PC-3 (cell line): ENCODE results near the gene IZUMO2.
"Not testable (repeated sequence)": the region's sequence is repeated elsewhere in the genome, so short reads cannot be mapped to it uniquely, and the experiment has no call there.

ENCODE experiments used
- EZH2 ChIP-seq: fragments of 300-600 bp; sonication (generic); IDR thresholded peaks from one replicate; pipeline ENCODE4 v1.6.1; 2017; ENCODE audit warnings: antibody characterized with exemption, mild to moderate bottlenecking, low read length; ENCODE audit not compliant: unreplicated experiment
- TF ChIP-seq, protein P1 (sequence below): fragments of 300-600 bp; sonication (generic); conservative IDR thresholded peaks from 2 replicates; pipeline ENCODE4 v1.5.1; 2017; ENCODE audit warnings: antibody characterized with exemption, low read depth, mild to moderate bottlenecking, low read length

DNA sequence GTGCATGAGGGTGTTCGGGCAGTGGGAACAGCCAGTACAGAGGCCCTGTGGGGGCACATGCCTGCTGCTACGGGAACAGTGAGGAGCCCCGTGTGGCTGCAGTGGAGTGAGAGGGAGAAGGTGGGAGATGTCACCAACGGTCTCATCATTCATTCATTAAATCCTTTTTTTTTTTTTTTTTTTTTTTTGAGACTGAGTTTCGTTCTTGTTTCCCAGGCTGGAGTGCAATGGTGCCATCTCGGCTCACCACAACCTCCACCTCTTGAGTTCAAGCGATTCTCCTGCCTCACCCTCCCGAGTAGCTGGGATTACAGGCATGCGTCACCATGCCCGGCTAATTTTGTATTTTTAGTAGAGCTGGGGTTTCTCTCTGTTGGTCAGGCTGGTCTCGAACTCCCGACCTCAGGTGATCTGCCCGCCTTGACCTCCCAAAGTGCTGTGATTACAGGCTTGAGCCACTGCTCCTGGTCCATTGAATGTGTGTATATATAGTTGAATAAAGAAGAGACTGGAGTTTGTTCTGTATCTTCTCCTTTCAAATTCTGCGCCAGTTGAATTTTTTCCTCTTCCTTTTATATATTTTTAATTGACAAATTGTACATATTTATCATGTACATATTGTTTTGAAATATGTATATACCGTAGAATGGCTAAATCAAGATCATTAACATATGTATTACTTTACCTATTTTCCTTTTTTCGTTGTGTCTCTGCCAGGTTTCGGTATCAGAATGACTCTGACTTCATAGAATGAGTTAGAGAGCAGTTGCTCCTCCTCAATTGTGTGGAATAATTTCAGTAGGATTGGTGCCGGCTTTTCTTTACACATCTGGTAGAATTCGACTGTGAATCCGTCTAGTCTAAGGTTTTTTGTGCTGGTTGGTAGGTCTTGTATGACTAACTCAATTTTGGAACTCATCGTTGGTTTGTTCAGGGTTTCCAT lies 28.0 kb downstream of the IZUMO2 start:
- TF ChIP-seq, protein P1, sequence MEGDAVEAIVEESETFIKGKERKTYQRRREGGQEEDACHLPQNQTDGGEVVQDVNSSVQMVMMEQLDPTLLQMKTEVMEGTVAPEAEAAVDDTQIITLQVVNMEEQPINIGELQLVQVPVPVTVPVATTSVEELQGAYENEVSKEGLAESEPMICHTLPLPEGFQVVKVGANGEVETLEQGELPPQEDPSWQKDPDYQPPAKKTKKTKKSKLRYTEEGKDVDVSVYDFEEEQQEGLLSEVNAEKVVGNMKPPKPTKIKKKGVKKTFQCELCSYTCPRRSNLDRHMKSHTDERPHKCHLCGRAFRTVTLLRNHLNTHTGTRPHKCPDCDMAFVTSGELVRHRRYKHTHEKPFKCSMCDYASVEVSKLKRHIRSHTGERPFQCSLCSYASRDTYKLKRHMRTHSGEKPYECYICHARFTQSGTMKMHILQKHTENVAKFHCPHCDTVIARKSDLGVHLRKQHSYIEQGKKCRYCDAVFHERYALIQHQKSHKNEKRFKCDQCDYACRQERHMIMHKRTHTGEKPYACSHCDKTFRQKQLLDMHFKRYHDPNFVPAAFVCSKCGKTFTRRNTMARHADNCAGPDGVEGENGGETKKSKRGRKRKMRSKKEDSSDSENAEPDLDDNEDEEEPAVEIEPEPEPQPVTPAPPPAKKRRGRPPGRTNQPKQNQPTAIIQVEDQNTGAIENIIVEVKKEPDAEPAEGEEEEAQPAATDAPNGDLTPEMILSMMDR: not testable (repeated sequence)
- TF ChIP-seq EZH2: not testable (repeated sequence)
